Liver (tissue), 9 donors: Measurements from ENCODE around the gene KRTAP10-3. TPM values are rescaled to one million over a fixed set of nuclear protein-coding genes. Genes with fewer than 3 reads are reported as not detected.

ENCODE experiments used
- DNase-seq: peaks from one replicate; pipeline ENCODE4 v3.0.0-alpha.2; 2017; ENCODE audit warnings: low spot score
- H3K27ac ChIP-seq, 2 donors: one replicate each; pipeline ENCODE4 v1.7.0; 2013; ENCODE audit warnings: inconsistent platforms in 2 of 2, low read length in 2 of 2, control low read depth in 1 of 2, low read depth in 1 of 2, mild to moderate bottlenecking in 1 of 2
- H3K27me3 ChIP-seq, 4 donors: one replicate each; pipeline versions ENCODE4 v1.6.1 to v1.7.0; 2013; ENCODE audit warnings: low read length in 3 of 4, inconsistent platforms in 1 of 4, mild to moderate bottlenecking in 1 of 4, moderate library complexity in 1 of 4; ENCODE audit not compliant: control insufficient read depth in 4 of 4, insufficient read depth in 4 of 4
- H3K36me3 ChIP-seq, 4 donors: one replicate each; pipeline versions ENCODE4 v1.6.1 to v1.7.0; 2013; ENCODE audit warnings: low read length in 3 of 4, mild to moderate bottlenecking in 3 of 4, low read depth in 1 of 4, moderate library complexity in 1 of 4; ENCODE audit not compliant: control insufficient read depth in 4 of 4, insufficient read depth in 3 of 4
- H3K4me1 ChIP-seq, 4 donors: one replicate each; pipeline versions ENCODE4 v1.6.1 to v1.7.0; 2013; ENCODE audit warnings: low read length in 3 of 4, mild to moderate bottlenecking in 3 of 4, moderate library complexity in 1 of 4; ENCODE audit not compliant: control insufficient read depth in 4 of 4, insufficient read depth in 4 of 4
- H3K4me3 ChIP-seq, 3 donors: one replicate each; pipeline versions ENCODE4 v1.6.1 to v1.7.0; 2013; ENCODE audit warnings: low read length in 3 of 3, control low read depth in 1 of 3, low read depth in 1 of 3, mild to moderate bottlenecking in 1 of 3
- H3K9ac ChIP-seq, 2 donors: one replicate each; pipeline ENCODE4 v1.7.0; 2013; ENCODE audit warnings: low read length in 2 of 2, mild to moderate bottlenecking in 2 of 2, moderate library complexity in 2 of 2, control low read depth in 1 of 2, low read depth in 1 of 2
- H3K9me3 ChIP-seq, 4 donors: one replicate each; pipeline versions ENCODE4 v1.6.1 to v1.7.0; 2013; ENCODE audit warnings: low read length in 3 of 4; ENCODE audit not compliant: control insufficient read depth in 4 of 4
- CTCF ChIP-seq: fragments of 150-350 bp; IDR thresholded peaks from 2 replicates; pipeline ENCODE4 v1.5.1; 2017; ENCODE audit warnings: improper control_type of control experiment, low read depth, low read length; ENCODE audit not compliant: missing input control
- EGR1 ChIP-seq, 2 donors: IDR thresholded peaks; 2 replicates each; pipeline ENCODE4 v1.6.1; 2016 to 2018; ENCODE audit warnings: antibody characterized with exemption in 2 of 2, low read depth in 2 of 2
- FOXA1 ChIP-seq: IDR thresholded peaks from 2 replicates; pipeline ENCODE4 v1.6.1; 2016; ENCODE audit warnings: antibody characterized with exemption
- FOXA2 ChIP-seq: IDR thresholded peaks from 2 replicates; pipeline ENCODE4 v1.6.1; 2016; ENCODE audit warnings: antibody characterized with exemption
- GABPA ChIP-seq, 2 donors: IDR thresholded peaks in 1 of 2; conservative IDR thresholded peaks in 1 of 2; 2 replicates each; pipeline ENCODE4 v1.6.1; 2016; ENCODE audit warnings: antibody characterized with exemption in 2 of 2, mild to moderate bottlenecking in 1 of 2, moderate library complexity in 1 of 2
- HNF4A ChIP-seq, 2 donors: conservative IDR thresholded peaks; 2 replicates each; pipeline ENCODE4 v1.6.1; 2016; ENCODE audit warnings: antibody characterized with exemption in 2 of 2, mild to moderate bottlenecking in 2 of 2
- HNF4G ChIP-seq: IDR thresholded peaks from 2 replicates; pipeline ENCODE4 v1.6.1; 2016; ENCODE audit warnings: antibody characterized with exemption
- JUND ChIP-seq, 2 donors: IDR thresholded peaks; 2 replicates each; pipeline ENCODE4 v1.6.1; 2016; ENCODE audit warnings: antibody characterized with exemption in 2 of 2
- NR2F2 ChIP-seq: IDR thresholded peaks from 2 replicates; pipeline ENCODE4 v1.6.1; 2016; ENCODE audit warnings: antibody characterized with exemption
- RAD21 ChIP-seq, 2 donors: IDR thresholded peaks; 2 replicates each; pipeline ENCODE4 v1.6.1; 2016; ENCODE audit warnings: antibody characterized with exemption in 2 of 2, mild to moderate bottlenecking in 2 of 2
- RXRA ChIP-seq, 2 donors: IDR thresholded peaks; 2 replicates each; pipeline ENCODE4 v1.6.1; 2017 to 2018; ENCODE audit warnings: antibody characterized with exemption in 2 of 2, mild to moderate bottlenecking in 1 of 2
- SP1 ChIP-seq: IDR thresholded peaks from 2 replicates; pipeline ENCODE4 v1.6.1; 2018; ENCODE audit warnings: antibody characterized with exemption, mild to moderate bottlenecking
- TAF1 ChIP-seq: conservative IDR thresholded peaks from 2 replicates; pipeline ENCODE4 v1.6.1; 2016; ENCODE audit warnings: antibody characterized with exemption, mild to moderate bottlenecking
- YY1 ChIP-seq: IDR thresholded peaks from 2 replicates; pipeline ENCODE4 v1.6.1; 2016; ENCODE audit warnings: antibody characterized with exemption, mild to moderate bottlenecking
- WGBS: extraction: QIAGEN DNeasy Blood & Tissue Kit; methylation state at CpG from one replicate; pipeline ENCODE4 v1.1.7; 2013; 5-methylcytosine and 5-hydroxymethylcytosine counted together
- polyA plus RNA-seq, 2 donors: library from polyadenylated mRNA; stranded (reverse) in 1 of 2; unstranded in 1 of 2; fragments of 200-250 nt in 1 of 2; fragments of >200 nt in 1 of 2; fragmentation: Nextera tagmentation in 1 of 2; extraction: Ambion mirVana in 1 of 2; gene quantifications; one replicate each; pipeline versions ENCODE4 v1.2.1 to v1.2.3, GENCODE V29; 2013 to 2015
- total RNA-seq, 2 donors: library from RNA; depleted of rRNA; stranded (reverse); fragments of >200 nt; gene quantifications; one replicate each; pipeline ENCODE4 v1.2.3, GENCODE V29; 2014
- TF ChIP-seq, protein P1 (sequence below): IDR thresholded peaks from 2 replicates; pipeline ENCODE4 v1.6.1; 2016; ENCODE audit warnings: antibody characterized with exemption
- TF ChIP-seq, protein P2 (sequence below): IDR thresholded peaks from 2 replicates; pipeline ENCODE4 v1.6.1; 2016; ENCODE audit warnings: antibody characterized with exemption, mild to moderate bottlenecking
- TF ChIP-seq, protein P3 (sequence below): IDR thresholded peaks from 2 replicates; pipeline ENCODE4 v1.6.1; 2016; ENCODE audit warnings: antibody characterized with exemption
- TF ChIP-seq, protein P4 (sequence below): IDR thresholded peaks from 2 replicates; pipeline ENCODE4 v1.6.1; 2016; ENCODE audit warnings: antibody characterized with exemption
- donor health status: healthy.
- donor health status: healthy.
- donor health status: healthy.
- donor health status: healthy.
- donor health status: healthy.

The KRTAP10-3 gene
- total and polyA plus RNA-seq, 4 donors, result not detected

DNA sequence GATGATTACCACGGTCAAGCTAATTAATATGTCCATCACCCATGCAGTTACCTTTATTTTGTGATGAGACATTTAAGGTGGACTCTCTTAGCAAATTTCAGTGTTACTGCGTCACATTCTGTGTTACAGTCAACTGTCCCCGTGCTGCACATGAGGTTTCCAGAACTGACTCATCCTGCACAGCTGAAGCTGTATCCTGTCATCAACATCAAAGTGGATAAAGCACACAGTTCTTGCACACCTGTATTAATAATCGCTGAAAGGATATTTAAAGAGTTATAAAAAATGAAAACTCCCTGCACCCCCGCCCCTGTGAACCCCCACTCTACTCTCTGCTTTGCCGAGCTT is 25.2 kb upstream of the KRTAP10-3 start:
- no peak for DNase-seq
- TF ChIP-seq JUND (IDR thresholded peaks at IDR 0.05) (no peak), SP1 (no peak), YY1 (no peak), RXRA (IDR thresholded peaks at IDR 0.05) (no peak), FOXA1 (no peak), EGR1 (IDR thresholded peaks at IDR 0.05; ENCODE audit: low read depth in 2 of 2) (no peak), HNF4A (conservative IDR thresholded peaks at IDR 0.05) (no peak), CTCF (no peak), TAF1 (no peak), HNF4G (no peak), FOXA2 (no peak), RAD21 (IDR thresholded peaks at IDR 0.05) (no peak), NR2F2 (no peak), GABPA (IDR thresholded peaks at IDR 0.05 in 1 of 2, conservative IDR thresholded peaks at IDR 0.05 in 1 of 2) (no peak)
- TF ChIP-seq, protein P1, sequence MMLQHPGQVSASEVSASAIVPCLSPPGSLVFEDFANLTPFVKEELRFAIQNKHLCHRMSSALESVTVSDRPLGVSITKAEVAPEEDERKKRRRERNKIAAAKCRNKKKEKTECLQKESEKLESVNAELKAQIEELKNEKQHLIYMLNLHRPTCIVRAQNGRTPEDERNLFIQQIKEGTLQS, result no peak
- TF ChIP-seq, protein P2, sequence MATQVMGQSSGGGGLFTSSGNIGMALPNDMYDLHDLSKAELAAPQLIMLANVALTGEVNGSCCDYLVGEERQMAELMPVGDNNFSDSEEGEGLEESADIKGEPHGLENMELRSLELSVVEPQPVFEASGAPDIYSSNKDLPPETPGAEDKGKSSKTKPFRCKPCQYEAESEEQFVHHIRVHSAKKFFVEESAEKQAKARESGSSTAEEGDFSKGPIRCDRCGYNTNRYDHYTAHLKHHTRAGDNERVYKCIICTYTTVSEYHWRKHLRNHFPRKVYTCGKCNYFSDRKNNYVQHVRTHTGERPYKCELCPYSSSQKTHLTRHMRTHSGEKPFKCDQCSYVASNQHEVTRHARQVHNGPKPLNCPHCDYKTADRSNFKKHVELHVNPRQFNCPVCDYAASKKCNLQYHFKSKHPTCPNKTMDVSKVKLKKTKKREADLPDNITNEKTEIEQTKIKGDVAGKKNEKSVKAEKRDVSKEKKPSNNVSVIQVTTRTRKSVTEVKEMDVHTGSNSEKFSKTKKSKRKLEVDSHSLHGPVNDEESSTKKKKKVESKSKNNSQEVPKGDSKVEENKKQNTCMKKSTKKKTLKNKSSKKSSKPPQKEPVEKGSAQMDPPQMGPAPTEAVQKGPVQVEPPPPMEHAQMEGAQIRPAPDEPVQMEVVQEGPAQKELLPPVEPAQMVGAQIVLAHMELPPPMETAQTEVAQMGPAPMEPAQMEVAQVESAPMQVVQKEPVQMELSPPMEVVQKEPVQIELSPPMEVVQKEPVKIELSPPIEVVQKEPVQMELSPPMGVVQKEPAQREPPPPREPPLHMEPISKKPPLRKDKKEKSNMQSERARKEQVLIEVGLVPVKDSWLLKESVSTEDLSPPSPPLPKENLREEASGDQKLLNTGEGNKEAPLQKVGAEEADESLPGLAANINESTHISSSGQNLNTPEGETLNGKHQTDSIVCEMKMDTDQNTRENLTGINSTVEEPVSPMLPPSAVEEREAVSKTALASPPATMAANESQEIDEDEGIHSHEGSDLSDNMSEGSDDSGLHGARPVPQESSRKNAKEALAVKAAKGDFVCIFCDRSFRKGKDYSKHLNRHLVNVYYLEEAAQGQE, result no peak
- TF ChIP-seq, protein P3, sequence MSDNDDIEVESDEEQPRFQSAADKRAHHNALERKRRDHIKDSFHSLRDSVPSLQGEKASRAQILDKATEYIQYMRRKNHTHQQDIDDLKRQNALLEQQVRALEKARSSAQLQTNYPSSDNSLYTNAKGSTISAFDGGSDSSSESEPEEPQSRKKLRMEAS, result no peak
- TF ChIP-seq, protein P4, sequence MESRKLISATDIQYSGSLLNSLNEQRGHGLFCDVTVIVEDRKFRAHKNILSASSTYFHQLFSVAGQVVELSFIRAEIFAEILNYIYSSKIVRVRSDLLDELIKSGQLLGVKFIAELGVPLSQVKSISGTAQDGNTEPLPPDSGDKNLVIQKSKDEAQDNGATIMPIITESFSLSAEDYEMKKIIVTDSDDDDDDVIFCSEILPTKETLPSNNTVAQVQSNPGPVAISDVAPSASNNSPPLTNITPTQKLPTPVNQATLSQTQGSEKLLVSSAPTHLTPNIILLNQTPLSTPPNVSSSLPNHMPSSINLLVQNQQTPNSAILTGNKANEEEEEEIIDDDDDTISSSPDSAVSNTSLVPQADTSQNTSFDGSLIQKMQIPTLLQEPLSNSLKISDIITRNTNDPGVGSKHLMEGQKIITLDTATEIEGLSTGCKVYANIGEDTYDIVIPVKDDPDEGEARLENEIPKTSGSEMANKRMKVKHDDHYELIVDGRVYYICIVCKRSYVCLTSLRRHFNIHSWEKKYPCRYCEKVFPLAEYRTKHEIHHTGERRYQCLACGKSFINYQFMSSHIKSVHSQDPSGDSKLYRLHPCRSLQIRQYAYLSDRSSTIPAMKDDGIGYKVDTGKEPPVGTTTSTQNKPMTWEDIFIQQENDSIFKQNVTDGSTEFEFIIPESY, result no peak
- no peaks in the 10 kb centered on the region for H3K36me3 ChIP-seq

More for the DNA sequence above, 25.2 kb upstream of the KRTAP10-3 start:
- 81% methylated on average over 6 of the region's 6 CpGs for WGBS
- Histone ChIP-seq H3K4me3 (no peak overlapping the region), H3K27me3 (no peaks in the 10 kb centered on the region), H3K4me1 (peaks cover 0 to 6% (median 0%) of the 10 kb centered on the region in 4 donors), H3K9ac (no peak overlapping the region), H3K27ac (no peak overlapping the region), H3K9me3 (peaks cover 0 to 9% (median under 1%) of the 10 kb centered on the region in 4 donors)
